Upper lobe of left lung (tissue), 6 donors: Measurements from ENCODE around the gene FOXJ2. TPM values are rescaled to one million over a fixed set of nuclear protein-coding genes. Genes with fewer than 3 reads are reported as not detected.
"Not testable (repeated sequence)": the region's sequence is repeated elsewhere in the genome, so short reads cannot be mapped to it uniquely, and the experiment has no call there.

ENCODE experiments used
- ATAC-seq, 2 donors: fragments of 200-7000 bp; cut with Tn5 transposase; one replicate each; pipeline ENCODE4 v1.9.1; 2022; ENCODE audit warnings: mild to moderate bottlenecking in 2 of 2, moderate library complexity in 2 of 2; ENCODE audit not compliant: low FRiP score in 2 of 2
- DNase-seq, 2 donors: peaks; one replicate each; pipeline ENCODE4 v3.0.0-alpha.2; 2019 to 2020
- H3K27ac ChIP-seq, 4 donors: fragments of 200-600 bp; sonication (generic); one replicate each; pipeline ENCODE4 v1.5.1; 2016 to 2019
- H3K27me3 ChIP-seq, 4 donors: fragments of 200-600 bp; sonication (generic); one replicate each; pipeline ENCODE4 v1.5.1; 2017 to 2019
- H3K36me3 ChIP-seq, 4 donors: fragments of 200-600 bp; sonication (generic); one replicate each; pipeline ENCODE4 v1.5.1; 2016 to 2019
- H3K4me1 ChIP-seq, 4 donors: fragments of 200-600 bp; sonication (generic); one replicate each; pipeline ENCODE4 v1.5.1; 2018 to 2019
- H3K4me3 ChIP-seq, 4 donors: fragments of 200-600 bp; sonication (generic); one replicate each; pipeline ENCODE4 v1.5.1; 2017 to 2019; ENCODE audit warnings: mild to moderate bottlenecking in 2 of 4, moderate library complexity in 1 of 4
- H3K9me3 ChIP-seq, 4 donors: fragments of 200-600 bp; sonication (generic); one replicate each; pipeline ENCODE4 v1.5.1; 2018 to 2019
- CTCF ChIP-seq, 6 experiments: fragments of 450-650 bp in 4 of 6; fragments of 200-600 bp in 2 of 6; sonication (generic) in 2 of 6; IDR thresholded peaks; one replicate each; pipeline ENCODE4 v1.5.1; 2016 to 2019; ENCODE audit warnings: antibody characterized with exemption in 6 of 6
- EP300 ChIP-seq, 4 donors: sonication (generic); formaldehyde crosslinking; IDR thresholded peaks; one replicate each; pipeline ENCODE4 v1.5.1; 2017; ENCODE audit warnings: antibody characterized with exemption in 4 of 4, control low read depth in 2 of 4
- POLR2A ChIP-seq, 4 donors: fragments of 450-650 bp; IDR thresholded peaks; one replicate each; pipeline ENCODE4 v1.5.1; 2016 to 2017; ENCODE audit warnings: antibody characterized with exemption in 4 of 4, mild to moderate bottlenecking in 2 of 4
- POLR2AphosphoS5 ChIP-seq, 2 donors: sonication (generic); formaldehyde crosslinking; IDR thresholded peaks; one replicate each; pipeline ENCODE4 v1.5.1; 2017; ENCODE audit warnings: antibody characterized with exemption in 2 of 2
- WGBS, 2 donors: methylation state at CpG; one replicate each; pipeline ENCODE4 v1.1.5; 2017 to 2018; 5-methylcytosine and 5-hydroxymethylcytosine counted together
- total RNA-seq, 6 donors: library from RNA; depleted of rRNA in 4 of 6; stranded (reverse); fragments of >200 nt in 4 of 6; gene quantifications; one replicate each; pipeline versions ENCODE4 v1.1.0 to v1.2.1, GENCODE V29; 2016 to 2021
- donor health status: DM: no; HTN: no; CAD: no; lungs with moderate emphysema.
- donor health status: DM: no; HTN: yes; CAD: no; lungs with severe emphysema.

FOXJ2 gene
- total RNA-seq, 6 donors from 2014 or later, result 14.7 to 25.1 (median 18.4) TPM

- Histone ChIP-seq H3K36me3 (no peaks in the 10 kb centered on the region), H3K4me1 (peaks cover 6 to 17% (median 10%) of the 10 kb centered on the region in 4 donors), H3K27ac (no peak overlapping the region), H3K27me3 (no peaks in the 10 kb centered on the region), H3K4me3 (no peak overlapping the region), H3K9me3 (no peaks in the 10 kb centered on the region)
- peak in 1 of 6 experiments; percentile 15 for TF ChIP-seq CTCF (IDR thresholded peaks at IDR 0.05)
- TF ChIP-seq EP300 (IDR thresholded peaks at IDR 0.05), result no peak
- DNase-seq (no peak), ATAC-seq (no peak)
- WGBS, 2 donors, result 33 to 35% methylated on average over 4 of the region's 4 CpGs
Measured at GRCh38 chr12:8078398-8078797, 45.9 kb downstream of the FOXJ2 start.

GRCh38 chr12:8078916-8079315, 46.4 kb downstream of the FOXJ2 start:
- 81 to 83% methylated on average over 2 of the region's 2 CpGs for WGBS, 2 donors
- H3K27me3 ChIP-seq, result no peaks in the 10 kb centered on the region
- no peaks in the 10 kb centered on the region for H3K9me3 ChIP-seq
- H3K4me1 ChIP-seq, result peaks cover 9 to 22% (median 15%) of the 10 kb centered on the region in 4 donors
- no peaks in the 10 kb centered on the region for H3K36me3 ChIP-seq
- no peak for ATAC-seq
- no peak overlapping the region for H3K4me3 ChIP-seq
- H3K27ac ChIP-seq, result no peak overlapping the region
- DNase-seq, result no peak
- TF ChIP-seq POLR2A (IDR thresholded peaks at IDR 0.05) (no peak), POLR2AphosphoS5 (IDR thresholded peaks at IDR 0.05) (no peak), EP300 (IDR thresholded peaks at IDR 0.05) (no peak), CTCF (IDR thresholded peaks at IDR 0.05) (no peak)

GRCh38 chr12:8080120-8080519, 47.6 kb downstream of the FOXJ2 start:
- ATAC-seq (no peak), DNase-seq (no peak)
- Histone ChIP-seq H3K27me3 (no peaks in the 10 kb centered on the region), H3K36me3 (no peaks in the 10 kb centered on the region), H3K9me3 (no peaks in the 10 kb centered on the region), H3K27ac (peak overlapping the region in 2 of 4 donors; percentile 22 to 97), H3K4me1 (peaks cover 12 to 34% (median 22%) of the 10 kb centered on the region in 4 donors), H3K4me3 (no peak overlapping the region)
- TF ChIP-seq EP300 (IDR thresholded peaks at IDR 0.05) (no peak), POLR2AphosphoS5 (IDR thresholded peaks at IDR 0.05) (no peak), CTCF (IDR thresholded peaks at IDR 0.05) (no peak)

- DNase-seq (no peak), ATAC-seq (peak in 1 of 2 donors; percentile 42)
- WGBS, 2 donors, result 3 to 5% methylated on average over 15 of the region's 15 CpGs
- TF ChIP-seq POLR2AphosphoS5 (IDR thresholded peaks at IDR 0.05) (no peak), POLR2A (IDR thresholded peaks at IDR 0.05) (no peak), CTCF (IDR thresholded peaks at IDR 0.05) (no peak), EP300 (IDR thresholded peaks at IDR 0.05) (no peak)
- H3K27ac ChIP-seq, result peak overlapping the region; percentile 92 to 98 (median 95)
- no peaks in the 10 kb centered on the region for H3K9me3 ChIP-seq
- no peaks in the 10 kb centered on the region for H3K27me3 ChIP-seq
- H3K4me3 ChIP-seq, result peak overlapping the region; percentile 4 to 97 (median 83)
- H3K4me1 ChIP-seq, result peaks cover 12 to 44% (median 22%) of the 10 kb centered on the region in 4 donors
- peaks cover 0 to 7% (median 0%) of the 10 kb centered on the region in 4 donors for H3K36me3 ChIP-seq
Measured at GRCh38 chr12:8081251-8081920, 48.9 kb downstream of the FOXJ2 start.

- Histone ChIP-seq H3K27me3 (no peaks in the 10 kb centered on the region), H3K9me3 (no peaks in the 10 kb centered on the region), H3K4me3 (peak overlapping the region; percentile 73 to 97 (median 83)), H3K36me3 (peaks cover 0 to 9% (median 0%) of the 10 kb centered on the region in 4 donors), H3K27ac (peak overlapping the region; percentile 92 to 98 (median 95)), H3K4me1 (peaks cover 18 to 50% (median 25%) of the 10 kb centered on the region in 4 donors)
- ATAC-seq, result no peak
- no peak for TF ChIP-seq EP300 (IDR thresholded peaks at IDR 0.05)
- TF ChIP-seq POLR2AphosphoS5 (IDR thresholded peaks at IDR 0.05), result no peak
- TF ChIP-seq CTCF (IDR thresholded peaks at IDR 0.05), result no peak
- no peak for TF ChIP-seq POLR2A (IDR thresholded peaks at IDR 0.05)
- DNase-seq, result no peak
- 4 to 6% methylated on average over 4 of the region's 4 CpGs for WGBS, 2 donors
Measured at GRCh38 chr12:8082808-8083100, 50.2 kb downstream of the FOXJ2 start.

GRCh38 chr12:8084351-8084750, 51.8 kb downstream of the FOXJ2 start:
- Histone ChIP-seq H3K36me3 (peaks cover 0 to 13% (median under 1%) of the 10 kb centered on the region in 4 donors), H3K4me1 (peaks cover 26 to 58% (median 33%) of the 10 kb centered on the region in 4 donors)
- H3K27ac ChIP-seq, DNase-seq, ATAC-seq, H3K27me3 ChIP-seq, H3K4me3 ChIP-seq, H3K9me3 ChIP-seq: not testable (repeated sequence)
- WGBS, 2 donors, result 47 to 57% methylated on average over 3 of the region's 3 CpGs
